ENCODE results near the gene CNTN4. TPM values are rescaled to one million over a fixed set of nuclear protein-coding genes. Genes with fewer than 3 reads are reported as not detected.

CNTN4 gene
- total RNA-seq, 1 donor from 2014 or later: 5.2 TPM

GRCh38 chr3:2543247-2543646, 444.6 kb downstream of the CNTN4 start:
- H3K4me3 ChIP-seq: no peak overlapping the region
- H3K79me2 ChIP-seq (ENCODE audit: low read depth): no peaks in the 10 kb centered on the region
- H3K4me3 Mint-ChIP-seq: no peak overlapping the region
- no peaks in the 10 kb centered on the region for H3K9me3 ChIP-seq (ENCODE audit: low read depth)
- H3K4me1 Mint-ChIP-seq: peaks cover 6% of the 10 kb centered on the region
- no peaks in the 10 kb centered on the region for H3K27me3 ChIP-seq
- no peak overlapping the region for H3K27ac Mint-ChIP-seq
- no peaks in the 10 kb centered on the region for H4K20me1 ChIP-seq (ENCODE audit: low read depth)
- TF ChIP-seq CTCF (IDR thresholded peaks at IDR 0.05) (no peak), EZH2phosphoT487 (IDR thresholded peaks at IDR 0.05) (no peak), EZH2 (IDR thresholded peaks at IDR 0.05) (no peak)
- no peaks in the 10 kb centered on the region for H3K36me3 ChIP-seq
- peaks cover 5% of the 10 kb centered on the region for H3K27me3 Mint-ChIP-seq (ENCODE audit: insufficient read depth, low read depth)
- H3F3A ChIP-seq (ENCODE audit: low read depth): no peaks in the 10 kb centered on the region
- H3K9me3 Mint-ChIP-seq: peaks cover 15% of the 10 kb centered on the region
- H3K4me2 ChIP-seq: no peak overlapping the region
- H3K9ac ChIP-seq: no peak overlapping the region
- no peak overlapping the region for H3K27ac ChIP-seq
- no peak for DNase-seq (ENCODE audit: low spot score)
- no peak overlapping the region for H2AFZ ChIP-seq (replicated peaks)
- no peaks in the 10 kb centered on the region for H3K4me1 ChIP-seq
- H3K36me3 Mint-ChIP-seq: peaks cover 6% of the 10 kb centered on the region

- H3K4me1 Mint-ChIP-seq: peaks cover 6% of the 10 kb centered on the region
- Histone ChIP-seq H3K4me3 (no peak overlapping the region), H3K9me3 (ENCODE audit: low read depth) (no peaks in the 10 kb centered on the region), H3K4me2 (no peak overlapping the region), H3F3A (ENCODE audit: low read depth) (no peaks in the 10 kb centered on the region), H3K27me3 (no peaks in the 10 kb centered on the region), H3K79me2 (ENCODE audit: low read depth) (no peaks in the 10 kb centered on the region), H3K27ac (no peak overlapping the region), H3K4me1 (no peaks in the 10 kb centered on the region), H4K20me1 (ENCODE audit: low read depth) (no peaks in the 10 kb centered on the region), H2AFZ (replicated peaks) (no peak overlapping the region), H3K9ac (no peak overlapping the region), H3K36me3 (no peaks in the 10 kb centered on the region)
- H3K27me3 Mint-ChIP-seq (ENCODE audit: insufficient read depth, low read depth): peaks cover 5% of the 10 kb centered on the region
- H3K36me3 Mint-ChIP-seq: peaks cover 6% of the 10 kb centered on the region
- no peak for TF ChIP-seq EZH2phosphoT487 (IDR thresholded peaks at IDR 0.05)
- no peak for TF ChIP-seq EZH2 (IDR thresholded peaks at IDR 0.05)
- TF ChIP-seq CTCF (IDR thresholded peaks at IDR 0.05): no peak
- no peak overlapping the region for H3K27ac Mint-ChIP-seq
- H3K4me3 Mint-ChIP-seq: no peak overlapping the region
- peaks cover 23% of the 10 kb centered on the region for H3K9me3 Mint-ChIP-seq
- DNase-seq (ENCODE audit: low spot score): no peak
These were observed 445.5 kb downstream of the CNTN4 start for GRCh38 chr3:2544212-2544611.

- Histone ChIP-seq H3K36me3 (no peaks in the 10 kb centered on the region), H3K9me3 (ENCODE audit: low read depth) (no peaks in the 10 kb centered on the region), H3K4me2 (no peak overlapping the region), H3K9ac (no peak overlapping the region), H3K27me3 (no peaks in the 10 kb centered on the region), H2AFZ (replicated peaks) (no peak overlapping the region), H3K79me2 (ENCODE audit: low read depth) (no peaks in the 10 kb centered on the region), H3K4me1 (no peaks in the 10 kb centered on the region), H3K4me3 (no peak overlapping the region), H3F3A (ENCODE audit: low read depth) (no peaks in the 10 kb centered on the region), H4K20me1 (ENCODE audit: low read depth) (no peaks in the 10 kb centered on the region), H3K27ac (no peak overlapping the region)
- peaks cover 6% of the 10 kb centered on the region for H3K36me3 Mint-ChIP-seq
- no peak for DNase-seq (ENCODE audit: low spot score)
- TF ChIP-seq EZH2 (IDR thresholded peaks at IDR 0.05) (no peak), EZH2phosphoT487 (IDR thresholded peaks at IDR 0.05) (no peak)
- H3K9me3 Mint-ChIP-seq: peaks cover 23% of the 10 kb centered on the region
- H3K4me3 Mint-ChIP-seq: no peak overlapping the region
- no peak overlapping the region for H3K27ac Mint-ChIP-seq
- H3K4me1 Mint-ChIP-seq: peaks cover 6% of the 10 kb centered on the region
- peaks cover 5% of the 10 kb centered on the region for H3K27me3 Mint-ChIP-seq (ENCODE audit: insufficient read depth, low read depth)
These were observed 446.1 kb downstream of the CNTN4 start for GRCh38 chr3:2544718-2545117.

- Histone ChIP-seq H3K79me2 (ENCODE audit: low read depth) (no peaks in the 10 kb centered on the region), H3K27me3 (no peaks in the 10 kb centered on the region), H2AFZ (replicated peaks) (no peak overlapping the region), H3K9ac (no peak overlapping the region), H3K4me3 (no peak overlapping the region), H4K20me1 (ENCODE audit: low read depth) (no peaks in the 10 kb centered on the region), H3F3A (ENCODE audit: low read depth) (no peaks in the 10 kb centered on the region), H3K36me3 (no peaks in the 10 kb centered on the region), H3K27ac (no peak overlapping the region), H3K9me3 (ENCODE audit: low read depth) (no peaks in the 10 kb centered on the region), H3K4me2 (no peak overlapping the region), H3K4me1 (no peaks in the 10 kb centered on the region)
- peaks cover 6% of the 10 kb centered on the region for H3K36me3 Mint-ChIP-seq
- H3K27me3 Mint-ChIP-seq (ENCODE audit: insufficient read depth, low read depth): peaks cover 5% of the 10 kb centered on the region
- TF ChIP-seq EZH2 (IDR thresholded peaks at IDR 0.05) (no peak), EZH2phosphoT487 (IDR thresholded peaks at IDR 0.05) (no peak), CTCF (IDR thresholded peaks at IDR 0.05) (no peak)
- H3K9me3 Mint-ChIP-seq: peaks cover 23% of the 10 kb centered on the region
- no peak overlapping the region for H3K4me3 Mint-ChIP-seq
- H3K27ac Mint-ChIP-seq: no peak overlapping the region
- no peak for DNase-seq (ENCODE audit: low spot score)
- peaks cover 6% of the 10 kb centered on the region for H3K4me1 Mint-ChIP-seq
These were observed 448.4 kb downstream of the CNTN4 start for GRCh38 chr3:2547049-2547448.
